Caco-2 (cell line): ENCODE data around the gene RIF1. TPM values are rescaled to one million over a fixed set of nuclear protein-coding genes. Genes with fewer than 3 reads are reported as not detected.

ENCODE experiments used
- BruUV-seq: library from RNA; stranded (reverse); fragments of 400-500 nt; replicated peaks from 2 replicates; lab custom pipeline; 2021; lab: Mats Ljungman, UMichigan
- CTCF ChIA-PET: fragments of 300-600 bp; sonication (Branson Sonifier 250); formaldehyde crosslinking; loops from one replicate; lab custom pipeline; 2022; ENCODE audit warnings: antibody characterized with exemption; lab: Charles Lee
- POLR2A ChIA-PET: fragments of 300-600 bp; sonication (Branson Sonifier 250); formaldehyde crosslinking; loops from one replicate; lab custom pipeline; 2022; ENCODE audit warnings: antibody characterized with exemption; lab: Charles Lee
- DNase-seq, 2 experiments: peaks; one replicate each; pipeline versions ENCODE4 v3.0.0 to v3.0.0-alpha.2; 2020 to 2022
- H3K27me3 ChIP-seq: replicated peaks from 2 replicates; pipeline ENCODE4 v1.6.0; 2011; ENCODE audit warnings: low read length; ENCODE audit not compliant: control insufficient read depth, insufficient read depth
- H3K36me3 ChIP-seq: 2 replicates; pipeline ENCODE4 v1.5.1; 2011; ENCODE audit warnings: low read length; ENCODE audit not compliant: control insufficient read depth, insufficient read depth
- H3K4me1 ChIP-seq: fragments of 250-450 bp; sonication (Bioruptor Pico); 2 replicates; pipeline ENCODE4 v1.5.1; 2020; ENCODE audit warnings: mild to moderate bottlenecking
- H3K4me3 ChIP-seq: 2 replicates; pipeline ENCODE4 v1.5.1; 2011; ENCODE audit warnings: low read depth, mild to moderate bottlenecking, control low read depth, low read length
- H3K9me3 ChIP-seq: fragments of 250-450 bp; sonication (Bioruptor Pico); 2 replicates; pipeline ENCODE4 v1.5.1; 2020; ENCODE audit warnings: mild to moderate bottlenecking, moderate library complexity
- H3K27ac Mint-ChIP-seq: one replicate; pipeline ENCODE4 v1.8.0; 2022; ENCODE audit warnings: mixed read lengths; ENCODE audit not compliant: unreplicated experiment
- H3K27me3 Mint-ChIP-seq: one replicate; pipeline ENCODE4 v1.8.0; 2022; ENCODE audit warnings: mixed read lengths; ENCODE audit not compliant: insufficient read depth, unreplicated experiment
- H3K36me3 Mint-ChIP-seq: one replicate; pipeline ENCODE4 v1.8.0; 2022; ENCODE audit warnings: mild to moderate bottlenecking, mixed read lengths; ENCODE audit not compliant: insufficient read depth, unreplicated experiment
- H3K4me1 Mint-ChIP-seq: one replicate; pipeline ENCODE4 v1.8.0; 2022; ENCODE audit warnings: low read depth, mixed read lengths; ENCODE audit not compliant: unreplicated experiment
- H3K4me3 Mint-ChIP-seq: one replicate; pipeline ENCODE4 v1.8.0; 2022; ENCODE audit warnings: mild to moderate bottlenecking, moderate library complexity, mixed read lengths; ENCODE audit not compliant: unreplicated experiment
- H3K9me3 Mint-ChIP-seq: one replicate; pipeline ENCODE4 v1.8.0; 2022; ENCODE audit warnings: mixed read lengths; ENCODE audit not compliant: unreplicated experiment
- intact Hi-C: fragments of 100-400 bp; cut with micrococcal nuclease; formaldehyde crosslinking; loops from one replicate; pipeline ENCODE4 v1.10.0; 2022; ENCODE audit not compliant: unreplicated experiment
- total RNA-seq: library from RNA; stranded (reverse); gene quantifications from 2 replicates; pipeline ENCODE4 v1.2.3, GENCODE V29; 2022
- TF ChIP-seq, protein P1 (sequence below), 2 experiments: fragments of 200-600 bp in 1 of 2; IDR thresholded peaks; 1 replicate in 1 of 2; 2 replicates in 1 of 2; pipeline versions ENCODE4 v1.5.1 to v1.8.0; 2011 to 2022; ENCODE audit warnings: antibody characterized with exemption in 1 of 2, control low read depth in 1 of 2, inconsistent platforms in 1 of 2, low read depth in 1 of 2, low read length in 1 of 2, mild to moderate bottlenecking in 1 of 2, moderate library complexity in 1 of 2; ENCODE audit not compliant: insufficient read depth in 1 of 2, severe bottlenecking in 1 of 2, unreplicated experiment in 1 of 2

The RIF1 gene
- total RNA-seq, 1 experiment from 2014 or later, result 63.9 TPM

DNA sequence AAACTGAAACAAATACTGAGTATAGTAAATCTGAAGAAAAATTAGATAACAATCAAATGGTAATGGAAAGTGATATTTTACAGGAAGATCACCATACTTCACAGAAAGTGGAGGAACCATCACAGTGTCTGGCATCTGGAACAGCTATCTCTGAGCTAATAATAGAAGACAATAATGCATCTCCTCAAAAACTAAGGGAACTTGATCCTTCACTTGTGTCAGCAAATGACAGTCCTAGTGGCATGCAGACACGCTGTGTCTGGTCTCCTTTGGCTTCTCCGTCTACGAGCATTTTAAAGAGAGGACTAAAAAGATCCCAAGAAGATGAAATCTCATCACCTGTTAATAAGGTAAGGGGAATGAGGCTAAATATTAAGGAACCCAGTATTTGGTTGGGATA, 56.1 kb downstream of the RIF1 start:
- no peaks in the 10 kb centered on the region for H3K9me3 ChIP-seq
- no peak overlapping the region for H3K4me3 Mint-ChIP-seq

DNA sequence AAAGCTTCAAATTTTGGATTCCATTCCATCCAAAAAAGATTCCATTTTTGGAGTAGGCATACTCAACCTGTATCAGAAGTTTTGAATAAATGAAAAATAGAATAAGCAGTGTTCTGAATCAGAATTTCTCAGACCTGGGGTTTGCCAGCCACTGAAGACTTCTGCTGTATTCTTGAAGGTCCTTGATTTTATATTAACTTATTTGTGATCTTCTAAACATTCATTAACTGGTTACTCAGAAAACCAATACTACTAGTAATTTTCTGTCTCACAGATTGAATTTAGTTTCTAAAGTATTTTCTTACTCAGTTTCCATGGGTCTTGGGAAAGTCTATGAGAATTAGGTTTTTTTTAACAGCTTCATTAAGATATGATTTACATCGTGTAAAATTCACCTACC, 60.9 kb downstream of the RIF1 start:
- intact Hi-C loops, result loop anchor here (10.0 kb wide), 1 partner anchor 554 kb away; no protein-coding TSS in a partner anchor
- POLR2A ChIA-PET, result no interaction called here

More for the DNA sequence above, 56.1 kb downstream of the RIF1 start:
- TF ChIP-seq, protein P1, sequence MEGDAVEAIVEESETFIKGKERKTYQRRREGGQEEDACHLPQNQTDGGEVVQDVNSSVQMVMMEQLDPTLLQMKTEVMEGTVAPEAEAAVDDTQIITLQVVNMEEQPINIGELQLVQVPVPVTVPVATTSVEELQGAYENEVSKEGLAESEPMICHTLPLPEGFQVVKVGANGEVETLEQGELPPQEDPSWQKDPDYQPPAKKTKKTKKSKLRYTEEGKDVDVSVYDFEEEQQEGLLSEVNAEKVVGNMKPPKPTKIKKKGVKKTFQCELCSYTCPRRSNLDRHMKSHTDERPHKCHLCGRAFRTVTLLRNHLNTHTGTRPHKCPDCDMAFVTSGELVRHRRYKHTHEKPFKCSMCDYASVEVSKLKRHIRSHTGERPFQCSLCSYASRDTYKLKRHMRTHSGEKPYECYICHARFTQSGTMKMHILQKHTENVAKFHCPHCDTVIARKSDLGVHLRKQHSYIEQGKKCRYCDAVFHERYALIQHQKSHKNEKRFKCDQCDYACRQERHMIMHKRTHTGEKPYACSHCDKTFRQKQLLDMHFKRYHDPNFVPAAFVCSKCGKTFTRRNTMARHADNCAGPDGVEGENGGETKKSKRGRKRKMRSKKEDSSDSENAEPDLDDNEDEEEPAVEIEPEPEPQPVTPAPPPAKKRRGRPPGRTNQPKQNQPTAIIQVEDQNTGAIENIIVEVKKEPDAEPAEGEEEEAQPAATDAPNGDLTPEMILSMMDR (IDR thresholded peaks at IDR 0.05; ENCODE audit: insufficient read depth in 1 of 2, low read depth in 1 of 2, low read length in 1 of 2, severe bottlenecking in 1 of 2, unreplicated experiment in 1 of 2), result no peak
- no peaks in the 10 kb centered on the region for H3K27me3 ChIP-seq
- H3K36me3 Mint-ChIP-seq, result peaks cover 95% of the 10 kb centered on the region
- no peaks in the 10 kb centered on the region for H3K4me1 ChIP-seq
- no peaks in the 10 kb centered on the region for H3K27me3 Mint-ChIP-seq
- BruUV-seq, result no TSS peak
- no peak for DNase-seq
- POLR2A ChIA-PET, result no interaction called here
- no peaks in the 10 kb centered on the region for H3K4me1 Mint-ChIP-seq
- no peak overlapping the region for H3K4me3 ChIP-seq
- H3K27ac Mint-ChIP-seq, result no peak overlapping the region
- peaks cover 3% of the 10 kb centered on the region for H3K36me3 ChIP-seq
- CTCF ChIA-PET, result no interaction called here
- no peaks in the 10 kb centered on the region for H3K9me3 Mint-ChIP-seq
- intact Hi-C loops, result no loop called here

DNA sequence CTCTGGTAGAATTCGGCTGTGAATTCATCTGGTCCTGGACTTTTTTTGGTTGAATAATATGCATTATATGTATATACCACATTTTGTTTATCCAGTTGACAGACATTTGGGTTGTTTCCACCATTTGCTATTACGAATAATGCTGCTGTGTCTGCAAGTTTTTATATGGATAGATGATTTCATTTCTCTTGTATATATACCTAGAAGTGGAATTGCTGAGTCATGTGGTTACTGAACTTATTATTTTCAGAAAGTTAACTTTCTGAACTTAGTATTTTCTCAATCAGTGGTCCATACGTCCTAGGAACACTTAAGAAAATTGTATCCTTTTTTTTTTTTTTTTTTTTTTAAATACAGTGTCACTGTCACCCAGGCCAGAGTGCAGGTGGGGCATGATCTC, 63.3 kb downstream of the RIF1 start:
- ChIA-PET POLR2A (no interaction called here), CTCF (no interaction called here)
- intact Hi-C loops, result loop anchor here (10.0 kb wide), 1 partner anchor 552 kb away; no protein-coding TSS in a partner anchor
- TF ChIP-seq, protein P1 (IDR thresholded peaks at IDR 0.05; ENCODE audit: insufficient read depth in 1 of 2, low read depth in 1 of 2, low read length in 1 of 2, severe bottlenecking in 1 of 2, unreplicated experiment in 1 of 2), result no peak
- BruUV-seq, result no TSS peak
- Mint-ChIP-seq H3K9me3 (no peaks in the 10 kb centered on the region), H3K4me3 (no peak overlapping the region), H3K4me1 (no peaks in the 10 kb centered on the region), H3K36me3 (peaks cover 86% of the 10 kb centered on the region), H3K27ac (no peak overlapping the region), H3K27me3 (no peaks in the 10 kb centered on the region)
- Histone ChIP-seq H3K27me3 (no peaks in the 10 kb centered on the region), H3K4me3 (no peak overlapping the region), H3K9me3 (no peaks in the 10 kb centered on the region), H3K36me3 (no peaks in the 10 kb centered on the region; the same call in 1 of the 2 replicates), H3K4me1 (no peaks in the 10 kb centered on the region)
- DNase-seq, result no peak

More for the DNA sequence above, 60.9 kb downstream of the RIF1 start:
- Histone ChIP-seq H3K4me3 (no peak overlapping the region), H3K4me1 (no peaks in the 10 kb centered on the region), H3K36me3 (peaks cover 3% of the 10 kb centered on the region), H3K9me3 (no peaks in the 10 kb centered on the region), H3K27me3 (no peaks in the 10 kb centered on the region)
- CTCF ChIA-PET, result no interaction called here
- no peak for DNase-seq
- no peak overlapping the region for H3K27ac Mint-ChIP-seq
- TF ChIP-seq, protein P1 (IDR thresholded peaks at IDR 0.05; ENCODE audit: insufficient read depth in 1 of 2, low read depth in 1 of 2, low read length in 1 of 2, severe bottlenecking in 1 of 2, unreplicated experiment in 1 of 2), result no peak
- H3K36me3 Mint-ChIP-seq, result peaks cover 87% of the 10 kb centered on the region
- H3K4me1 Mint-ChIP-seq, result no peaks in the 10 kb centered on the region
- H3K27me3 Mint-ChIP-seq, result no peaks in the 10 kb centered on the region
- no TSS peak for BruUV-seq
- no peak overlapping the region for H3K4me3 Mint-ChIP-seq
- H3K9me3 Mint-ChIP-seq, result no peaks in the 10 kb centered on the region
